GM12892 (cell line): Measurements from ENCODE around the gene INTS11.
"Not testable (repeated sequence)": the region's sequence is repeated elsewhere in the genome, so short reads cannot be mapped to it uniquely, and the experiment has no call there.

Experiments
- DNase-seq: peaks from one replicate; pipeline ENCODE4 v3.0.0; 2011; ENCODE audit not compliant: insufficient read length
- FAIRE-seq: peaks from 2 replicates; lab custom pipeline; 2011; peaks lifted over from hg19 to GRCh38; lab: Jason Lieb, UNC
- POLR2A ChIP-seq: IDR thresholded peaks from 2 replicates; pipeline ENCODE4 v1.6.1; 2011; ENCODE audit warnings: low read depth, low read length, control low read depth
- POLR2AphosphoS5 ChIP-seq: IDR thresholded peaks from 2 replicates; pipeline ENCODE4 v1.6.1; 2011; ENCODE audit warnings: low read depth, low read length, control low read depth
- TAF1 ChIP-seq: IDR thresholded peaks from 2 replicates; pipeline ENCODE4 v1.6.1; 2011; ENCODE audit warnings: low read depth, mild to moderate bottlenecking, control low read depth, low read length, borderline replicate concordance

INTS11 gene

DNA sequence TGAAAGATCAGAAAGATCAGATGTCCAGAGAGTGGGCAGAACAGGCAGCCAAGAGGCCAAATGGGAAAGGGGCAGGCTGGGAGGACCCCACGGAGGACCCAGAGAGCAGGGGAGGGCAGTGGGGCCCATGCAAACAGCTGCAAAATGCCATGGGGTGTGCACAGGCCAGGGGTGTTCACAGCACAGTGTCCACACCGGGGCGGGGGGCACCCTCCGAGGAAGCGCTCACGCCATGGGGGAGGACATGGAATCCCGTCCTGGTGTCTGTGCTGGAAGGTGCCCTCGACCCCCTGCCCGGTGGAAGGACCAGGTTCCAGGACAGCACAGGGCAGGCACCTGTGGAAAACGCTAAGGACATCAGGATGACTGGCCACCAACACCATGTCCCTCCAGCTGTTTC, 1.5 kb downstream of the INTS11 start:
- TF ChIP-seq POLR2AphosphoS5: no peak
- TF ChIP-seq TAF1: no peak
- TF ChIP-seq POLR2A: no peak
- FAIRE-seq: no peak
- no peak for DNase-seq

- FAIRE-seq (no peak), DNase-seq (no peak)
- no peak for TF ChIP-seq TAF1
- no peak for TF ChIP-seq POLR2A
These were observed 2.0 kb downstream of the INTS11 start for GRCh38 chr1:1322418-1322817.

- no peak for TF ChIP-seq POLR2AphosphoS5
- no peak for TF ChIP-seq TAF1
- TF ChIP-seq POLR2A: no peak
- FAIRE-seq (no peak), DNase-seq (no peak)
These were observed 3.0 kb downstream of the INTS11 start for GRCh38 chr1:1321477-1321876.

- FAIRE-seq (no peak), DNase-seq (no peak)
- TF ChIP-seq TAF1: no peak
- TF ChIP-seq POLR2A: no peak; the same call in 1 of the 2 replicates
- no peak for TF ChIP-seq POLR2AphosphoS5
These were observed 3.6 kb downstream of the INTS11 start for GRCh38 chr1:1320666-1321448.

GRCh38 chr1:1319646-1319941, 4.9 kb downstream of the INTS11 start:
- TF ChIP-seq TAF1 (no peak), POLR2A (no peak), POLR2AphosphoS5 (no peak)
- no peak for DNase-seq
- no peak for FAIRE-seq

- TF ChIP-seq POLR2A (no peak), POLR2AphosphoS5 (no peak)
- FAIRE-seq: no peak
These were observed 5.4 kb downstream of the INTS11 start for GRCh38 chr1:1318777-1319645.

DNA sequence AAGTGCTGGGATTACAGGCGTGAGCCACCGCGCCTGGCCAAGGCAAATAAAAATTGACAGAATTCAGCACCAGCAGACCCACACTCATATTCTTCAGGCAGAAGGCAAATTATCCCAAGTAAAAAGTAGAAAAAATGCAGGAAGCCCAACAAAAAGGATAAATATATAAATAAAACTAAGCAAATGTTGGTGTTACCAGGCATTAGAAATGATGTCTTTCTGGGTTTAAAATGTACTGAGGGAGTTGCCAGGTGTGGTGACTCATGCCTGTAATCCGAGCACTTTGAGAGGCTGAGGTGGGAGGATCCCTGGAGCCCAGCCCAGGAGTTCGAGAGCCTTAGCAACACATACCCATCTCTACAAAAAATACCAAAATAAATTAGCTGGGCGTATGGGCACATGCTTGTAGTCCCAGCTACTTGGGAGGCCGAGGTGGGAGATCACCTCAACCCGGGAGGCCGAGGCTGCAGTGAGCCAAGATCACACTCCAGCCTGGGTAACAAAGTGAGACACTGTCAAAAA, 6.3 kb downstream of the INTS11 start:
- no peak for FAIRE-seq
- TF ChIP-seq TAF1: no peak
- no peak for TF ChIP-seq POLR2AphosphoS5
- no peak for TF ChIP-seq POLR2A
- no peak for DNase-seq

More at GRCh38 chr1:1318777-1319645, 5.4 kb downstream of the INTS11 start:
- no peak for DNase-seq

GRCh38 chr1:1317420-1317819, 7.0 kb downstream of the INTS11 start:
- FAIRE-seq: no peak
- TF ChIP-seq POLR2A (no peak), TAF1 (no peak), POLR2AphosphoS5 (no peak)
- DNase-seq: no peak

DNA sequence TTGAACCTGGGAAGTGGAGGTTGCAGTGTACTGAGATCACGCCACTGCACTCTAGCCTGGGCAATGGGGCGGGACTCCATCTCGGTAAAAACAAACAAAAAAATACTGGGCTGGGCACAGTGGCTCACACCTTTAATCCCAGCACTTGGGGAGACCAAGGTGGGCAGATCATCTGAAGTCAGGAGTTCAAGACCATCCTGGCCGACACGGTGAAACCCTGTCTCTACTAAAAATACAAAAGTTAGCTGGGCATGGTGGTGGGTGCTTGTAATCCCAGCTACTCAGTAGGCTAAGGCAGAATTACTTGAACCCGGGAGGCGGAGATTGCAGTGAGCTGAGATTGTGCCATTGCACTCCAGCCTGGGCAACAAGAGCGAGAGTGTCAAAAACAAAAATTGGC, 8.3 kb downstream of the INTS11 start:
- FAIRE-seq, DNase-seq: not testable (repeated sequence)

DNA sequence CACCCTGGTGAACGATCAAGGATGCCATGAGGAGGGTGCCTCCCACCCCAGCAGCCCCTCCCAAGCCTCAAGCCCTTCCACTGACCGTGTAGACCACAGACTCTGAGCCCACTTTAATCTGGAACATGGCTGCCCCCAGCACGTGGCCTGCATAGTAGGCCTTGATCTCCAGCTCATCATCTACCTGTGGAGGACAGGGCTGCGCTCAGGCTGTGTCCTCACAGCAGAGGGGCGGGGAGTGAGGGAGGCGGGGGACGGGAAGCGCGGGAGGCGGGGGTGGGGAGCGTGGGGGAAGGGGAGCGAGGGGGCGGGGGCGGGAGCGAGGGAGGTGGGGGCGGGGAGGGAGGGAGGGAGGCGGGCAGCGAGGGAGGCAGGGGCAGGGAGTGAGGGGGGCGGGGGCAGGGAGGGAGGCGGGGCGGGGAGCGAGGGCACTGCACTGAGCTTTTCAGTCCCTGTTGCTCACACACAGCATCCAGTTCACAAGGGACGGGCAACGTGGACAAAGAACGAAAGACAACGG, 9.0 kb downstream of the INTS11 start:
- TF ChIP-seq POLR2A (no peak), TAF1 (no peak), POLR2AphosphoS5 (no peak)
- FAIRE-seq: no peak
- no peak for DNase-seq

GRCh38 chr1:1314678-1315335, 9.7 kb downstream of the INTS11 start:
- no peak for TF ChIP-seq POLR2AphosphoS5
- TF ChIP-seq POLR2A: no peak; the same call in none of the 2 replicates
- TF ChIP-seq TAF1: no peak
- DNase-seq: no peak
- FAIRE-seq: no peak
